Measurements from ENCODE around the gene ALOXE3.

ALOXE3 gene

DNA sequence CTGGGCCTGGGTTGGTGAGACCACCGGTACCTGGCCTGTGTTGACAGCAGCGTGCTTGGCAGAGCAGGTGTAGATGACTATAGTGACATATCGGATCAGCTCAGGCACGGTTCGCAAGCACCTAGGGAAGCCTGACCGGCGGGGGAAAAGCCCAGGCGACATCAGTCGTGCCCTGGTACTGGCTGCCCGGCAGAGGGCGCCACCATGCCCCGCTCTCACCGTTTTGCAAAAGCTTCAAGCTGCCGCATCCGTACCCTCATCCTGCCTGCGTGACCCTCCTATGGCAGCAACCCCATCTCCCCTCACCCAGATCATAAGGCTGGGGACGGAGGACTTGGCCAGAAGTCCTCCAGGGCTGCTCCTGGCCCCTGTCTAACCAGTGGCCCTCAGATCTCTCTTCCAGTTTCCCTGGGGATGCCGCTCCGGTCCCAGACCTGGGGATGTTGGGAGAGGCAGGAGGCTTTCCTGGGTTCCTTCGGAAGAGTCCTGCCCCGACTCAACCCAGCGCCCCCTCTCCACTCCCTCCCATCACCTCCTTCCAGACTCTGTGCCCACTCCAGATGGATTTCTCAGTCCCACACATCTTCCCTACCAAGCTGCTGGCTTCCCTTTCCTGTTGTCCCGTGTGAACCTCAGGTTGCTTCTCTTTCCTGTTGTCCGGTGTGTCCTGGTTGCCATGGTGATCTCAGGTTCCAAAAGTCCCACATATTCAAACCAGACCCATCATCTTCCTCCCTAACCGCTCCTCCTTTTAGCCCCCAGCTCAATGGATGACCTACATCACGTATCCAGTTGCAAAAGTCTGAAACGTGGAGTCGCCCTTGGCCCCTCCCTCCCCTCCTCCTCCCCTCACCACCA is 44.5 kb downstream of the ALOXE3 start:
- TF ChIP-seq CTCF (conservative IDR thresholded peaks at IDR 0.05; ENCODE audit: low read depth, low read length): peak; percentile 94

GRCh38 chr17:8072729-8073461 is 45.4 kb downstream of the ALOXE3 start:
- no peak for TF ChIP-seq CTCF (conservative IDR thresholded peaks at IDR 0.05; ENCODE audit: low read depth, low read length)
- no peak for DNase-seq (ENCODE audit: low read depth)
- no peak overlapping the region for H3K4me3 ChIP-seq (ENCODE audit: low read length)

More for the DNA sequence above, 44.5 kb downstream of the ALOXE3 start:
- DNase-seq (ENCODE audit: low read depth): no peak
- H3K4me3 ChIP-seq (ENCODE audit: low read length): no peak overlapping the region

- no peak for TF ChIP-seq CTCF (conservative IDR thresholded peaks at IDR 0.05; ENCODE audit: low read depth, low read length)
- no peak overlapping the region for H3K4me3 ChIP-seq (ENCODE audit: low read length)
- DNase-seq (ENCODE audit: low read depth): no peak
Observed at GRCh38 chr17:8072341-8072728, 46.0 kb downstream of the ALOXE3 start.

- no peak for DNase-seq (ENCODE audit: low read depth)
- TF ChIP-seq CTCF (conservative IDR thresholded peaks at IDR 0.05; ENCODE audit: low read depth, low read length): no peak
- H3K4me3 ChIP-seq (ENCODE audit: low read length): no peak overlapping the region
Observed at GRCh38 chr17:8071496-8071895, 46.8 kb downstream of the ALOXE3 start.

DNA sequence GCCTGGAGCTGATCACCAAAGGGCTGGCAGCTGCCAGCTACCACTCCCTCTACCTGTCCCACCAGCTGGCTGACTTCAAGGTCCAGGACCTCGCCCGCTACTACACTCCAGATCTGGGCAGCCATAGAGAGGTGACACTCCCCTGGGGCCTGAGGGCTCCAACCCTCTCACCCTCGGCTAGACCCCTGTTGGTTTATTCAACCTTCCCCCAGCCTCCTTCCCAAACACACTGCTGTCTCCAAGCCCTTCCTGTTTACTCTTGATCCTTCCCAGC is 48.8 kb downstream of the ALOXE3 start:
- H3K4me3 ChIP-seq (ENCODE audit: low read length): no peak overlapping the region
- DNase-seq (ENCODE audit: low read depth): no peak
- TF ChIP-seq CTCF (conservative IDR thresholded peaks at IDR 0.05; ENCODE audit: low read depth, low read length): no peak

- DNase-seq (ENCODE audit: low read depth): no peak
- H3K4me3 ChIP-seq (ENCODE audit: low read length): no peak overlapping the region
- TF ChIP-seq CTCF (conservative IDR thresholded peaks at IDR 0.05; ENCODE audit: low read depth, low read length): no peak
Observed at GRCh38 chr17:8068736-8069586, 49.4 kb downstream of the ALOXE3 start.

All from retinal pigment epithelial cell (primary cell).